A673 (cell line): ENCODE data around the gene NDUFS7.

Experiments used
- EZH2 ChIP-seq: fragments of 200-600 bp; sonication (generic); IDR thresholded peaks from 2 replicates; pipeline ENCODE4 v1.6.1; 2017; ENCODE audit warnings: borderline replicate concordance, low read depth, mild to moderate bottlenecking, mixed read lengths, antibody characterized with exemption, low read length; ENCODE audit not compliant: poor library complexity, severe bottlenecking
- TF ChIP-seq, protein P1 (sequence below): fragments of 300-800, 200-600 bp; sonication (generic); conservative IDR thresholded peaks from 2 replicates; pipeline ENCODE4 v1.5.1; 2017; ENCODE audit warnings: low read depth, mild to moderate bottlenecking, antibody characterized with exemption, low read length, moderate library complexity, mixed read lengths

- TF ChIP-seq, protein P1, sequence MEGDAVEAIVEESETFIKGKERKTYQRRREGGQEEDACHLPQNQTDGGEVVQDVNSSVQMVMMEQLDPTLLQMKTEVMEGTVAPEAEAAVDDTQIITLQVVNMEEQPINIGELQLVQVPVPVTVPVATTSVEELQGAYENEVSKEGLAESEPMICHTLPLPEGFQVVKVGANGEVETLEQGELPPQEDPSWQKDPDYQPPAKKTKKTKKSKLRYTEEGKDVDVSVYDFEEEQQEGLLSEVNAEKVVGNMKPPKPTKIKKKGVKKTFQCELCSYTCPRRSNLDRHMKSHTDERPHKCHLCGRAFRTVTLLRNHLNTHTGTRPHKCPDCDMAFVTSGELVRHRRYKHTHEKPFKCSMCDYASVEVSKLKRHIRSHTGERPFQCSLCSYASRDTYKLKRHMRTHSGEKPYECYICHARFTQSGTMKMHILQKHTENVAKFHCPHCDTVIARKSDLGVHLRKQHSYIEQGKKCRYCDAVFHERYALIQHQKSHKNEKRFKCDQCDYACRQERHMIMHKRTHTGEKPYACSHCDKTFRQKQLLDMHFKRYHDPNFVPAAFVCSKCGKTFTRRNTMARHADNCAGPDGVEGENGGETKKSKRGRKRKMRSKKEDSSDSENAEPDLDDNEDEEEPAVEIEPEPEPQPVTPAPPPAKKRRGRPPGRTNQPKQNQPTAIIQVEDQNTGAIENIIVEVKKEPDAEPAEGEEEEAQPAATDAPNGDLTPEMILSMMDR = no peak
- no peak for TF ChIP-seq EZH2
Measured at GRCh38 chr19:1385816-1386215, 2.1 kb downstream of the NDUFS7 start.
